Liver (tissue), 9 donors: ENCODE measurements around the gene DGCR8. TPM values are rescaled to one million over a fixed set of nuclear protein-coding genes. Genes with fewer than 3 reads are reported as not detected.

Experiments
- DNase-seq: peaks from one replicate; pipeline ENCODE4 v3.0.0-alpha.2; 2017; ENCODE audit warnings: low spot score
- H3K27ac ChIP-seq, 2 donors: one replicate each; pipeline ENCODE4 v1.7.0; 2013; ENCODE audit warnings: inconsistent platforms in 2 of 2, low read length in 2 of 2, control low read depth in 1 of 2, low read depth in 1 of 2, mild to moderate bottlenecking in 1 of 2
- H3K27me3 ChIP-seq, 4 donors: one replicate each; pipeline versions ENCODE4 v1.6.1 to v1.7.0; 2013; ENCODE audit warnings: low read length in 3 of 4, inconsistent platforms in 1 of 4, mild to moderate bottlenecking in 1 of 4, moderate library complexity in 1 of 4; ENCODE audit not compliant: control insufficient read depth in 4 of 4, insufficient read depth in 4 of 4
- H3K36me3 ChIP-seq, 4 donors: one replicate each; pipeline versions ENCODE4 v1.6.1 to v1.7.0; 2013; ENCODE audit warnings: low read length in 3 of 4, mild to moderate bottlenecking in 3 of 4, low read depth in 1 of 4, moderate library complexity in 1 of 4; ENCODE audit not compliant: control insufficient read depth in 4 of 4, insufficient read depth in 3 of 4
- H3K4me1 ChIP-seq, 4 donors: one replicate each; pipeline versions ENCODE4 v1.6.1 to v1.7.0; 2013; ENCODE audit warnings: low read length in 3 of 4, mild to moderate bottlenecking in 3 of 4, moderate library complexity in 1 of 4; ENCODE audit not compliant: control insufficient read depth in 4 of 4, insufficient read depth in 4 of 4
- H3K4me3 ChIP-seq, 3 donors: one replicate each; pipeline versions ENCODE4 v1.6.1 to v1.7.0; 2013; ENCODE audit warnings: low read length in 3 of 3, control low read depth in 1 of 3, low read depth in 1 of 3, mild to moderate bottlenecking in 1 of 3
- H3K9ac ChIP-seq, 2 donors: one replicate each; pipeline ENCODE4 v1.7.0; 2013; ENCODE audit warnings: low read length in 2 of 2, mild to moderate bottlenecking in 2 of 2, moderate library complexity in 2 of 2, control low read depth in 1 of 2, low read depth in 1 of 2
- H3K9me3 ChIP-seq, 4 donors: one replicate each; pipeline versions ENCODE4 v1.6.1 to v1.7.0; 2013; ENCODE audit warnings: low read length in 3 of 4; ENCODE audit not compliant: control insufficient read depth in 4 of 4
- ATF3 ChIP-seq: IDR thresholded peaks from 2 replicates; pipeline ENCODE4 v1.6.1; 2016; ENCODE audit warnings: antibody characterized with exemption
- CTCF ChIP-seq: fragments of 150-350 bp; IDR thresholded peaks from 2 replicates; pipeline ENCODE4 v1.5.1; 2017; ENCODE audit warnings: improper control_type of control experiment, low read depth, low read length; ENCODE audit not compliant: missing input control
- GABPA ChIP-seq, 2 donors: IDR thresholded peaks in 1 of 2; conservative IDR thresholded peaks in 1 of 2; 2 replicates each; pipeline ENCODE4 v1.6.1; 2016; ENCODE audit warnings: antibody characterized with exemption in 2 of 2, mild to moderate bottlenecking in 1 of 2, moderate library complexity in 1 of 2
- HNF4A ChIP-seq, 2 donors: conservative IDR thresholded peaks; 2 replicates each; pipeline ENCODE4 v1.6.1; 2016; ENCODE audit warnings: antibody characterized with exemption in 2 of 2, mild to moderate bottlenecking in 2 of 2
- HNF4G ChIP-seq: IDR thresholded peaks from 2 replicates; pipeline ENCODE4 v1.6.1; 2016; ENCODE audit warnings: antibody characterized with exemption
- JUND ChIP-seq, 2 donors: IDR thresholded peaks; 2 replicates each; pipeline ENCODE4 v1.6.1; 2016; ENCODE audit warnings: antibody characterized with exemption in 2 of 2
- NR2F2 ChIP-seq: IDR thresholded peaks from 2 replicates; pipeline ENCODE4 v1.6.1; 2016; ENCODE audit warnings: antibody characterized with exemption
- WGBS: extraction: QIAGEN DNeasy Blood & Tissue Kit; methylation state at CpG from one replicate; pipeline ENCODE4 v1.1.7; 2013; 5-methylcytosine and 5-hydroxymethylcytosine counted together
- polyA plus RNA-seq, 2 donors: library from polyadenylated mRNA; stranded (reverse) in 1 of 2; unstranded in 1 of 2; fragments of 200-250 nt in 1 of 2; fragments of >200 nt in 1 of 2; fragmentation: Nextera tagmentation in 1 of 2; extraction: Ambion mirVana in 1 of 2; gene quantifications; one replicate each; pipeline versions ENCODE4 v1.2.1 to v1.2.3, GENCODE V29; 2013 to 2015
- total RNA-seq, 2 donors: library from RNA; depleted of rRNA; stranded (reverse); fragments of >200 nt; gene quantifications; one replicate each; pipeline ENCODE4 v1.2.3, GENCODE V29; 2014
- TF ChIP-seq, protein P1 (sequence below): IDR thresholded peaks from 2 replicates; pipeline ENCODE4 v1.6.1; 2016; ENCODE audit warnings: antibody characterized with exemption
- TF ChIP-seq, protein P2 (sequence below): IDR thresholded peaks from 2 replicates; pipeline ENCODE4 v1.6.1; 2016; ENCODE audit warnings: antibody characterized with exemption, mild to moderate bottlenecking
- donor health status: healthy.
- donor health status: healthy.
- donor health status: healthy.
- donor health status: healthy.
- donor health status: healthy.

DGCR8 gene
- total and polyA plus RNA-seq, 4 donors, result 7.9 to 27.1 (median 15.8) TPM

GRCh38 chr22:20063271-20064139 is 16.5 kb upstream of the DGCR8 start:
- Histone ChIP-seq H3K27me3 (no peaks in the 10 kb centered on the region), H3K9me3 (no peaks in the 10 kb centered on the region), H3K36me3 (peaks cover 3 to 40% (median 16%) of the 10 kb centered on the region in 4 donors), H3K4me1 (no peaks in the 10 kb centered on the region), H3K27ac (no peak overlapping the region), H3K4me3 (no peak overlapping the region), H3K9ac (no peak overlapping the region)
- WGBS, result 96% methylated on average over 27 of the region's 27 CpGs
- no peak for DNase-seq
- TF ChIP-seq, protein P1, sequence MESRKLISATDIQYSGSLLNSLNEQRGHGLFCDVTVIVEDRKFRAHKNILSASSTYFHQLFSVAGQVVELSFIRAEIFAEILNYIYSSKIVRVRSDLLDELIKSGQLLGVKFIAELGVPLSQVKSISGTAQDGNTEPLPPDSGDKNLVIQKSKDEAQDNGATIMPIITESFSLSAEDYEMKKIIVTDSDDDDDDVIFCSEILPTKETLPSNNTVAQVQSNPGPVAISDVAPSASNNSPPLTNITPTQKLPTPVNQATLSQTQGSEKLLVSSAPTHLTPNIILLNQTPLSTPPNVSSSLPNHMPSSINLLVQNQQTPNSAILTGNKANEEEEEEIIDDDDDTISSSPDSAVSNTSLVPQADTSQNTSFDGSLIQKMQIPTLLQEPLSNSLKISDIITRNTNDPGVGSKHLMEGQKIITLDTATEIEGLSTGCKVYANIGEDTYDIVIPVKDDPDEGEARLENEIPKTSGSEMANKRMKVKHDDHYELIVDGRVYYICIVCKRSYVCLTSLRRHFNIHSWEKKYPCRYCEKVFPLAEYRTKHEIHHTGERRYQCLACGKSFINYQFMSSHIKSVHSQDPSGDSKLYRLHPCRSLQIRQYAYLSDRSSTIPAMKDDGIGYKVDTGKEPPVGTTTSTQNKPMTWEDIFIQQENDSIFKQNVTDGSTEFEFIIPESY, result no peak
- TF ChIP-seq NR2F2, result no peak
- no peak for TF ChIP-seq GABPA (IDR thresholded peaks at IDR 0.05 in 1 of 2, conservative IDR thresholded peaks at IDR 0.05 in 1 of 2)
- no peak for TF ChIP-seq CTCF
- TF ChIP-seq ATF3, result no peak
- TF ChIP-seq, protein P2, sequence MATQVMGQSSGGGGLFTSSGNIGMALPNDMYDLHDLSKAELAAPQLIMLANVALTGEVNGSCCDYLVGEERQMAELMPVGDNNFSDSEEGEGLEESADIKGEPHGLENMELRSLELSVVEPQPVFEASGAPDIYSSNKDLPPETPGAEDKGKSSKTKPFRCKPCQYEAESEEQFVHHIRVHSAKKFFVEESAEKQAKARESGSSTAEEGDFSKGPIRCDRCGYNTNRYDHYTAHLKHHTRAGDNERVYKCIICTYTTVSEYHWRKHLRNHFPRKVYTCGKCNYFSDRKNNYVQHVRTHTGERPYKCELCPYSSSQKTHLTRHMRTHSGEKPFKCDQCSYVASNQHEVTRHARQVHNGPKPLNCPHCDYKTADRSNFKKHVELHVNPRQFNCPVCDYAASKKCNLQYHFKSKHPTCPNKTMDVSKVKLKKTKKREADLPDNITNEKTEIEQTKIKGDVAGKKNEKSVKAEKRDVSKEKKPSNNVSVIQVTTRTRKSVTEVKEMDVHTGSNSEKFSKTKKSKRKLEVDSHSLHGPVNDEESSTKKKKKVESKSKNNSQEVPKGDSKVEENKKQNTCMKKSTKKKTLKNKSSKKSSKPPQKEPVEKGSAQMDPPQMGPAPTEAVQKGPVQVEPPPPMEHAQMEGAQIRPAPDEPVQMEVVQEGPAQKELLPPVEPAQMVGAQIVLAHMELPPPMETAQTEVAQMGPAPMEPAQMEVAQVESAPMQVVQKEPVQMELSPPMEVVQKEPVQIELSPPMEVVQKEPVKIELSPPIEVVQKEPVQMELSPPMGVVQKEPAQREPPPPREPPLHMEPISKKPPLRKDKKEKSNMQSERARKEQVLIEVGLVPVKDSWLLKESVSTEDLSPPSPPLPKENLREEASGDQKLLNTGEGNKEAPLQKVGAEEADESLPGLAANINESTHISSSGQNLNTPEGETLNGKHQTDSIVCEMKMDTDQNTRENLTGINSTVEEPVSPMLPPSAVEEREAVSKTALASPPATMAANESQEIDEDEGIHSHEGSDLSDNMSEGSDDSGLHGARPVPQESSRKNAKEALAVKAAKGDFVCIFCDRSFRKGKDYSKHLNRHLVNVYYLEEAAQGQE, result no peak
- no peak for TF ChIP-seq HNF4G

DNA sequence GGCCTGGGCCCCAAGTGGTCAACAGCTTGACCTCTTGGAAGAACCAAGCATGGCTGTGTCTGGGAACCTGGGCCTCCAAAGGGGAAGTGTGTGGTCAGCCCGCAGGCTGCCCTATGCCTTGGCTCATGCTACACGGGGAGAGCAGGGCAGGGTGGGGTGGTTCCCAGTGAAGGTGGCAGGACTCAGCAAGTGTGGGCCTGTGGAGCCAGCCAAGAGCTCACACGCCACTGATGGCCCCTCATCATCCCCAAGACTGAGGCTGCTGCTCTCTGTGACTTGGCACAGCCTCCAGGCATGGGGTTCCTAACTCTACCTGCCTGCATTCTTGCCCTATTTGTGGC is 15.9 kb upstream of the DGCR8 start:
- WGBS, result 91% methylated on average over 3 of the region's 3 CpGs
- H3K9me3 ChIP-seq, result no peaks in the 10 kb centered on the region
- DNase-seq, result no peak
- no peaks in the 10 kb centered on the region for H3K4me1 ChIP-seq
- H3K4me3 ChIP-seq, result no peak overlapping the region
- H3K27me3 ChIP-seq, result no peaks in the 10 kb centered on the region
- H3K36me3 ChIP-seq, result peaks cover 3 to 40% (median 16%) of the 10 kb centered on the region in 4 donors
- no peak overlapping the region for H3K27ac ChIP-seq
- TF ChIP-seq HNF4A (conservative IDR thresholded peaks at IDR 0.05), result no peak
- TF ChIP-seq GABPA (IDR thresholded peaks at IDR 0.05 in 1 of 2, conservative IDR thresholded peaks at IDR 0.05 in 1 of 2), result no peak
- no peak for TF ChIP-seq JUND (IDR thresholded peaks at IDR 0.05)
- H3K9ac ChIP-seq, result no peak overlapping the region
